ENCODE measurements around the gene MYZAP. TPM values are rescaled to one million over a fixed set of nuclear protein-coding genes. Genes with fewer than 3 reads are reported as not detected.

The MYZAP gene
- total RNA-seq, 1 experiment from 2014 or later, result 1.1 TPM

DNA sequence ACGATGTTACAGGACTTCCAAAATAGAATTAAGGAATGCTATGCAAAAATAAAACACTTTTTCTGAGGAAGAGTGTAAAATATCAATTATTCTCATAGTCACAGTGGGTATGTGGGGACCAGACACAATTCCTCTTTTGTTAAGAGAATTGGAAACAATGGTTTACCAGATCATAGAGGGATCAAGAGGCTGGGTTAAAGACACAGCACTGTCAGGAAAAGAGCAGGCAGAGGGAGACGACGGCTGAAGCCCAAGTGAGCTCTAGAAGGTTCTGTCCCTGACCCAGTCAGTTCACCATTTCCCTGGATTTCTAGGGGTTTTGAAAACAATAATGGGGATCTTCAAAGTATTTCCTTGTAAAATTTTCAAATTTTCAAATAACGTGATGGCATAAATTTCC, 60.8 kb downstream of the MYZAP start:
- H3K27me3 ChIP-seq (ENCODE audit: control insufficient read depth, insufficient read depth, low read length), result peaks cover 2% of the 10 kb centered on the region; the same call in 1 of the 2 replicates
- ChIA-PET POLR2A (no interaction called here), CTCF (no interaction called here)
- H3K4me1 ChIP-seq (ENCODE audit: control insufficient read depth, insufficient read depth, low read length), result no peaks in the 10 kb centered on the region
- DNase-seq (ENCODE audit: low read depth, low spot score) (no peak), ATAC-seq (no peak)
- in situ Hi-C loops (cut with HindIII; ENCODE audit: low pct_unique_long_range_greater_than_20kb, low sequenced_read_pairs), result no loop called here
- intact Hi-C loops (cut with micrococcal nuclease; ENCODE audit: unreplicated experiment), result no loop called here
- H3K27ac ChIP-seq (ENCODE audit: low read length), result no peak overlapping the region
- TF ChIP-seq SIN3A (IDR thresholded peaks at IDR 0.05; ENCODE audit: borderline replicate concordance, insufficient read depth, low read depth, low read length) (no peak), REST (IDR thresholded peaks at IDR 0.05; ENCODE audit: insufficient read depth in 1 of 2, low read depth in 2 of 2, low read length in 1 of 2) (no peak), TCF7L2 (IDR thresholded peaks at IDR 0.05; ENCODE audit: low read depth, low read length) (no peak), CTCF (IDR thresholded peaks at IDR 0.05) (no peak), POLR2AphosphoS5 (IDR thresholded peaks at IDR 0.05; ENCODE audit: low read depth, low read length) (no peak)
- H3K9me3 ChIP-seq (ENCODE audit: control insufficient read depth, insufficient read depth, low read depth, low read length), result no peaks in the 10 kb centered on the region
- H3K4me3 ChIP-seq (ENCODE audit: low read depth in 2 of 2, low read length in 2 of 2), result no peak overlapping the region
- BruUV-seq (replicated peaks), result no TSS peak
- no peaks in the 10 kb centered on the region for H3K36me3 ChIP-seq (ENCODE audit: control insufficient read depth, insufficient read depth, low read length)

GRCh38 chr15:57654153-57654852, 62.6 kb downstream of the MYZAP start:
- Histone ChIP-seq H3K27ac (ENCODE audit: low read length) (no peak overlapping the region), H3K27me3 (ENCODE audit: control insufficient read depth, insufficient read depth, low read length) (peaks cover 9% of the 10 kb centered on the region), H3K9me3 (ENCODE audit: control insufficient read depth, insufficient read depth, low read depth, low read length) (no peaks in the 10 kb centered on the region), H3K36me3 (ENCODE audit: control insufficient read depth, insufficient read depth, low read length) (no peaks in the 10 kb centered on the region), H3K4me1 (ENCODE audit: control insufficient read depth, insufficient read depth, low read length) (no peaks in the 10 kb centered on the region), H3K4me3 (ENCODE audit: low read depth in 2 of 2, low read length in 2 of 2) (no peak overlapping the region)
- ChIA-PET POLR2A (no interaction called here), CTCF (no interaction called here)
- no peak for ATAC-seq
- intact Hi-C loops (cut with micrococcal nuclease; ENCODE audit: unreplicated experiment) (no loop called here), in situ Hi-C loops (cut with HindIII; ENCODE audit: low pct_unique_long_range_greater_than_20kb, low sequenced_read_pairs) (no loop called here)
- DNase-seq (ENCODE audit: low read depth, low spot score), result no peak
- no TSS peak for BruUV-seq (replicated peaks)
- TF ChIP-seq SIN3A (IDR thresholded peaks at IDR 0.05; ENCODE audit: borderline replicate concordance, insufficient read depth, low read depth, low read length), result no peak
- TF ChIP-seq CTCF (IDR thresholded peaks at IDR 0.05), result no peak
- TF ChIP-seq TCF7L2 (IDR thresholded peaks at IDR 0.05; ENCODE audit: low read depth, low read length), result no peak
- no peak for TF ChIP-seq REST (IDR thresholded peaks at IDR 0.05; ENCODE audit: insufficient read depth in 1 of 2, low read depth in 2 of 2, low read length in 1 of 2)
